PFSK-1 (cell line): ENCODE results near the gene ALB.

Experiments used
- POLR2AphosphoS5 ChIP-seq: IDR thresholded peaks from 2 replicates; pipeline ENCODE4 v1.6.1; 2012; ENCODE audit warnings: low read depth, mild to moderate bottlenecking, control low read depth, low read length, moderate library complexity
- SIN3A ChIP-seq: IDR thresholded peaks from 2 replicates; pipeline ENCODE4 v1.6.1; 2012; ENCODE audit warnings: mild to moderate bottlenecking, low read length, moderate library complexity, borderline replicate concordance; ENCODE audit not compliant: insufficient read depth

DNA sequence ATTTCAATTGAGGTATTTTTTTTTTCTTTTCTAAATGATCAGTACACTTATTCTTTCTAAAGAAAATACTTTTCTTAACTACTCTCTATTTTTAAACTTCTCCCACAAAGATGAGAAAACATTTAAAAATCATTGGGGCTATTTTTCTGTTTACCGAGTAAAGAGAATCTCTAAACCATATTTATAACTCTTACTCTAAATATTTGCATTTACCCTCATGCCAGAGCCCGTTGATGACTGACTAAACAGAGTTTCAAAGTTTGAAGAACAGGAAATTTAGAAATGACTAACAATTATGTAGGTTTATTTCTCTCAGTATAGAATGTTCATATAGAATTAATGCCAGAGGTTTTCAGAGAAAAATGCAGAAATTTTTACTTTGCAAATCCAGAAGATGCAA is 2.7 kb upstream of the ALB start:
- TF ChIP-seq SIN3A (no peak), POLR2AphosphoS5 (no peak)
